ENCODE data around the gene PDE9A.

PDE9A gene

DNA sequence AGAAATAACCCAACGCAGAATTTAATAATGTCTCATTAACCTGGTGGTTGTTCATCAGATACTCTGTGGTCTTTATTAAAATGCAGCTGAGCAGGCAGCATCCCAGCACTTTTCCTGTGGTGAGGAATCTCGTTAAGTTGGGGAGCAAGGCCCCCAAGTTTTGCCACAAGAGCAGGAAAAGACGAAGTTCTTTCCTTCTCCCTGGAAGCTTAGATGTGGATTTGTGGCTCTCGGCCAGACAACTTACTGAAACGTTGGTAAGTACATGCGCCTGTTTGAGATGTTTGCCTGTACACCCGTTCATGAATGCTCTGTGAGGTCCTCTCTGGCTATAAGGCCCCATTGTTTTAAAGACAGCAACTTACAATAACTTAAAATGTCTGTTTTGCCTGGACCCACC is 34.3 kb upstream of the PDE9A start:
- Histone ChIP-seq H3K27ac (replicated peaks) (no peak overlapping the region), H3K4me3 (replicated peaks; ENCODE audit: insufficient read depth, low read length) (no peak overlapping the region), H3K27me3 (ENCODE audit: insufficient read depth, poor library complexity, severe bottlenecking) (peaks cover 10% of the 10 kb centered on the region)
- no peak for DNase-seq (ENCODE audit: low read depth in 1 of 2, low spot score in 1 of 2)
- TF ChIP-seq SPI1 (IDR thresholded peaks at IDR 0.05; ENCODE audit: borderline replicate concordance, low read depth) (no peak), GABPA (IDR thresholded peaks at IDR 0.05; ENCODE audit: low read depth) (no peak), REST (IDR thresholded peaks at IDR 0.05; ENCODE audit: insufficient replicate concordance, low read depth) (no peak), POLR2AphosphoS5 (IDR thresholded peaks at IDR 0.05; ENCODE audit: low read depth) (no peak)
- TF ChIP-seq, protein P1, sequence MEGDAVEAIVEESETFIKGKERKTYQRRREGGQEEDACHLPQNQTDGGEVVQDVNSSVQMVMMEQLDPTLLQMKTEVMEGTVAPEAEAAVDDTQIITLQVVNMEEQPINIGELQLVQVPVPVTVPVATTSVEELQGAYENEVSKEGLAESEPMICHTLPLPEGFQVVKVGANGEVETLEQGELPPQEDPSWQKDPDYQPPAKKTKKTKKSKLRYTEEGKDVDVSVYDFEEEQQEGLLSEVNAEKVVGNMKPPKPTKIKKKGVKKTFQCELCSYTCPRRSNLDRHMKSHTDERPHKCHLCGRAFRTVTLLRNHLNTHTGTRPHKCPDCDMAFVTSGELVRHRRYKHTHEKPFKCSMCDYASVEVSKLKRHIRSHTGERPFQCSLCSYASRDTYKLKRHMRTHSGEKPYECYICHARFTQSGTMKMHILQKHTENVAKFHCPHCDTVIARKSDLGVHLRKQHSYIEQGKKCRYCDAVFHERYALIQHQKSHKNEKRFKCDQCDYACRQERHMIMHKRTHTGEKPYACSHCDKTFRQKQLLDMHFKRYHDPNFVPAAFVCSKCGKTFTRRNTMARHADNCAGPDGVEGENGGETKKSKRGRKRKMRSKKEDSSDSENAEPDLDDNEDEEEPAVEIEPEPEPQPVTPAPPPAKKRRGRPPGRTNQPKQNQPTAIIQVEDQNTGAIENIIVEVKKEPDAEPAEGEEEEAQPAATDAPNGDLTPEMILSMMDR (IDR thresholded peaks at IDR 0.05; ENCODE audit: insufficient read depth, low read length), result no peak

DNA sequence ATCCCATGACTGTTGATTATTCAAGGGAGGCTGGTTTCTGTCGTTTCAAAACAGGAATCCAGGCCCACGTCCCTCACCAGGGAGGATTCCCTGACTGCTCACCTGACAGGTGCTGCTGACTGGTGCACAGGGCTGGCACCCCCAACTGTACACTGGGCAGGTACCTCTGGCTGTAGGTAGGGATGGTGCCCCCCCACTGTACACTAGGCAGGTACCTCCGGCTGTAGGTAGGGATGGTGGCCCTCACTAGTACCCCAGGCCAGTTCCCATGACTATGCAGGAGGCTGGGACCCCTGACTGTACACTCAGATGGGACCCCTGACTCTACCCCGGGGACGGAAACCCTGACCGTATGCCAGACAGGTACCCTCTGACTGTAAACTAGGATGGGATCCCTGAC is 33.6 kb upstream of the PDE9A start:
- no peak for DNase-seq (ENCODE audit: low read depth in 1 of 2, low spot score in 1 of 2)
- H3K27ac ChIP-seq (replicated peaks), result no peak overlapping the region
- H3K27me3 ChIP-seq (ENCODE audit: insufficient read depth, poor library complexity, severe bottlenecking), result peaks cover 10% of the 10 kb centered on the region
- H3K4me3 ChIP-seq (replicated peaks; ENCODE audit: insufficient read depth, low read length), result no peak overlapping the region
- TF ChIP-seq, protein P1 (IDR thresholded peaks at IDR 0.05; ENCODE audit: insufficient read depth, low read length), result no peak
- no peak for TF ChIP-seq POLR2AphosphoS5 (IDR thresholded peaks at IDR 0.05; ENCODE audit: low read depth)
- TF ChIP-seq REST (IDR thresholded peaks at IDR 0.05; ENCODE audit: insufficient replicate concordance, low read depth), result no peak
- TF ChIP-seq SPI1 (IDR thresholded peaks at IDR 0.05; ENCODE audit: borderline replicate concordance, low read depth), result no peak
- TF ChIP-seq GABPA (IDR thresholded peaks at IDR 0.05; ENCODE audit: low read depth), result no peak

GRCh38 chr21:42621166-42621818 is 32.1 kb upstream of the PDE9A start:
- Histone ChIP-seq H3K27me3 (ENCODE audit: insufficient read depth, poor library complexity, severe bottlenecking) (peaks cover 9% of the 10 kb centered on the region), H3K4me3 (replicated peaks; ENCODE audit: insufficient read depth, low read length) (no peak overlapping the region), H3K27ac (replicated peaks) (no peak overlapping the region)
- TF ChIP-seq SPI1 (IDR thresholded peaks at IDR 0.05; ENCODE audit: borderline replicate concordance, low read depth), result no peak
- no peak for DNase-seq (ENCODE audit: low read depth in 1 of 2, low spot score in 1 of 2)

DNA sequence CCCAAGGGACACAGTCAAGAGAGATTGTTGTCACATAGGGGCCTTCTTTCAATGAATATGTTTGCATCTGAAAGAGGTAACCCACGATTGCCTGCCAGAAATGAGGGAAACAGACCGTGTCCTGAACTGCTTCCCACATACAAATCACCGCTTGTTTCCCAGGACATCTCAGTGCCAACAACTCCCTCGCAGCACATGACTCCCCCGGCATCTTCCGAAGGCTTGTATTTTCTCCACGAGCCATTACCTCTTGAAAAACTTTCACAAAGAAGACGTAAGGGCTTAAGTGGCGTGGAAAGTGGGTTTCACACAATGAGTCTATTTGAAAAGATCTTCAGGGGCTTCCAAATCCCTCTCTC is 31.6 kb upstream of the PDE9A start:
- Histone ChIP-seq H3K4me3 (replicated peaks; ENCODE audit: insufficient read depth, low read length) (no peak overlapping the region), H3K27me3 (ENCODE audit: insufficient read depth, poor library complexity, severe bottlenecking) (peaks cover 5% of the 10 kb centered on the region), H3K27ac (replicated peaks) (no peak overlapping the region)
- no peak for TF ChIP-seq REST (IDR thresholded peaks at IDR 0.05; ENCODE audit: insufficient replicate concordance, low read depth)
- no peak for TF ChIP-seq GABPA (IDR thresholded peaks at IDR 0.05; ENCODE audit: low read depth)
- TF ChIP-seq POLR2AphosphoS5 (IDR thresholded peaks at IDR 0.05; ENCODE audit: low read depth), result no peak
- no peak for TF ChIP-seq SPI1 (IDR thresholded peaks at IDR 0.05; ENCODE audit: borderline replicate concordance, low read depth)
- TF ChIP-seq, protein P1 (IDR thresholded peaks at IDR 0.05; ENCODE audit: insufficient read depth, low read length), result no peak
- no peak for DNase-seq (ENCODE audit: low read depth in 1 of 2, low spot score in 1 of 2)
